ENCODE results near the gene RALGAPA1.

Gene RALGAPA1

GRCh38 chr14:35543006-35543405, 266.1 kb downstream of the RALGAPA1 start:
- ChIA-PET CTCF (interaction anchor here (1.2 kb wide), 1 partner anchor 9 kb away, joined by 3 read pairs; the partner anchor contains the start of gene INSM2), POLR2A (no interaction called here)
- no peak for DNase-seq (ENCODE audit: extremely low spot score)
- no peak for TF ChIP-seq PKNOX1 (IDR thresholded peaks at IDR 0.05)
- no peak for TF ChIP-seq HDGF (IDR thresholded peaks at IDR 0.05; ENCODE audit: borderline replicate concordance)
- TF ChIP-seq L3MBTL2 (conservative IDR thresholded peaks at IDR 0.05): no peak
- no peak for TF ChIP-seq SUZ12 (IDR thresholded peaks at IDR 0.05)
- no peak for TF ChIP-seq FOXA1 (IDR thresholded peaks at IDR 0.05)
- no peak for TF ChIP-seq FOXK2 (IDR thresholded peaks at IDR 0.05)
- no peak for TF ChIP-seq FOXM1 (IDR thresholded peaks at IDR 0.05; ENCODE audit: borderline replicate concordance)
- no peak for TF ChIP-seq ELF4 (IDR thresholded peaks at IDR 0.05)
- TF ChIP-seq CTBP1 (IDR thresholded peaks at IDR 0.05; ENCODE audit: borderline replicate concordance): no peak
- TF ChIP-seq LEF1 (IDR thresholded peaks at IDR 0.05; ENCODE audit: borderline replicate concordance): no peak
- no peak for TF ChIP-seq ARNT (IDR thresholded peaks at IDR 0.05)
- no peak for TF ChIP-seq NFRKB (IDR thresholded peaks at IDR 0.05)
- TF ChIP-seq BHLHE40 (IDR thresholded peaks at IDR 0.05; ENCODE audit: borderline replicate concordance): no peak
- TF ChIP-seq SP1 (IDR thresholded peaks at IDR 0.05): no peak
- no peak for TF ChIP-seq TARDBP (IDR thresholded peaks at IDR 0.05)
- no peak for TF ChIP-seq ZNF384 (IDR thresholded peaks at IDR 0.05)

- no peak for DNase-seq (ENCODE audit: extremely low spot score)
- CTCF ChIA-PET: no interaction called here
- TF ChIP-seq BHLHE40 (IDR thresholded peaks at IDR 0.05; ENCODE audit: borderline replicate concordance) (no peak), CTBP1 (IDR thresholded peaks at IDR 0.05; ENCODE audit: borderline replicate concordance) (no peak), NFRKB (IDR thresholded peaks at IDR 0.05) (no peak), HDGF (IDR thresholded peaks at IDR 0.05; ENCODE audit: borderline replicate concordance) (no peak), ELF4 (IDR thresholded peaks at IDR 0.05) (no peak), ZNF384 (IDR thresholded peaks at IDR 0.05) (no peak), ARNT (IDR thresholded peaks at IDR 0.05) (no peak), FOXA1 (IDR thresholded peaks at IDR 0.05) (no peak), SP1 (IDR thresholded peaks at IDR 0.05) (no peak), PKNOX1 (IDR thresholded peaks at IDR 0.05) (no peak), FOXM1 (IDR thresholded peaks at IDR 0.05; ENCODE audit: borderline replicate concordance) (no peak), SUZ12 (IDR thresholded peaks at IDR 0.05) (no peak), FOXK2 (IDR thresholded peaks at IDR 0.05) (no peak), LEF1 (IDR thresholded peaks at IDR 0.05; ENCODE audit: borderline replicate concordance) (no peak), L3MBTL2 (conservative IDR thresholded peaks at IDR 0.05) (no peak), TARDBP (IDR thresholded peaks at IDR 0.05) (no peak)
- POLR2A ChIA-PET: no interaction called here
Observed at GRCh38 chr14:35539969-35540368, 269.1 kb downstream of the RALGAPA1 start.

GRCh38 chr14:35535483-35536112, 273.5 kb downstream of the RALGAPA1 start:
- ChIA-PET POLR2A (interaction anchor here (1.0 kb wide), 1 partner anchor 291 kb away, joined by 3 read pairs; the partner anchor contains the start of gene BRMS1L), CTCF (interaction anchor here (1.3 kb wide), 1 partner anchor 14 kb away, joined by 3 read pairs; no protein-coding TSS in a partner anchor)
- no peak for DNase-seq (ENCODE audit: extremely low spot score)
- no peak for TF ChIP-seq L3MBTL2 (conservative IDR thresholded peaks at IDR 0.05)
- no peak for TF ChIP-seq LEF1 (IDR thresholded peaks at IDR 0.05; ENCODE audit: borderline replicate concordance)
- TF ChIP-seq FOXK2 (IDR thresholded peaks at IDR 0.05): no peak
- TF ChIP-seq TARDBP (IDR thresholded peaks at IDR 0.05): no peak
- no peak for TF ChIP-seq FOXA1 (IDR thresholded peaks at IDR 0.05)
- TF ChIP-seq NFRKB (IDR thresholded peaks at IDR 0.05): no peak
- TF ChIP-seq HDGF (IDR thresholded peaks at IDR 0.05; ENCODE audit: borderline replicate concordance): no peak
- TF ChIP-seq CTBP1 (IDR thresholded peaks at IDR 0.05; ENCODE audit: borderline replicate concordance): no peak
- no peak for TF ChIP-seq BHLHE40 (IDR thresholded peaks at IDR 0.05; ENCODE audit: borderline replicate concordance)
- no peak for TF ChIP-seq ELF4 (IDR thresholded peaks at IDR 0.05)
- no peak for TF ChIP-seq SP1 (IDR thresholded peaks at IDR 0.05)

- CTCF ChIA-PET: interaction anchor here (1.3 kb wide), 1 partner anchor 14 kb away, joined by 3 read pairs; no protein-coding TSS in a partner anchor
- TF ChIP-seq PKNOX1 (IDR thresholded peaks at IDR 0.05): no peak
- TF ChIP-seq HDGF (IDR thresholded peaks at IDR 0.05; ENCODE audit: borderline replicate concordance): no peak
- no peak for TF ChIP-seq FOXK2 (IDR thresholded peaks at IDR 0.05)
- no peak for TF ChIP-seq TARDBP (IDR thresholded peaks at IDR 0.05)
- TF ChIP-seq ZNF384 (IDR thresholded peaks at IDR 0.05): no peak
- no peak for TF ChIP-seq SUZ12 (IDR thresholded peaks at IDR 0.05)
- no peak for TF ChIP-seq FOXA1 (IDR thresholded peaks at IDR 0.05)
- no peak for TF ChIP-seq CTBP1 (IDR thresholded peaks at IDR 0.05; ENCODE audit: borderline replicate concordance)
- TF ChIP-seq LEF1 (IDR thresholded peaks at IDR 0.05; ENCODE audit: borderline replicate concordance): no peak
- TF ChIP-seq NFRKB (IDR thresholded peaks at IDR 0.05): no peak
- no peak for TF ChIP-seq FOXM1 (IDR thresholded peaks at IDR 0.05; ENCODE audit: borderline replicate concordance)
- no peak for TF ChIP-seq L3MBTL2 (conservative IDR thresholded peaks at IDR 0.05)
- peak; percentile 80 for DNase-seq (ENCODE audit: extremely low spot score)
- POLR2A ChIA-PET: no interaction called here
Observed at GRCh38 chr14:35534873-35535482, 274.1 kb downstream of the RALGAPA1 start.

- ChIA-PET POLR2A (interaction anchor here (1.2 kb wide), 1 partner anchor 292 kb away, joined by 3 read pairs; the partner anchor contains the start of gene BRMS1L), CTCF (interaction anchor here (0.6 to 1.3 kb wide), 3 partner anchors 11 to 118 kb away, joined by 3 read pairs; no protein-coding TSS in a partner anchor)
- TF ChIP-seq TARDBP (IDR thresholded peaks at IDR 0.05) (no peak), LEF1 (IDR thresholded peaks at IDR 0.05; ENCODE audit: borderline replicate concordance) (no peak), SP1 (IDR thresholded peaks at IDR 0.05) (no peak), CTBP1 (IDR thresholded peaks at IDR 0.05; ENCODE audit: borderline replicate concordance) (no peak), PKNOX1 (IDR thresholded peaks at IDR 0.05) (no peak), NFRKB (IDR thresholded peaks at IDR 0.05) (no peak), FOXK2 (IDR thresholded peaks at IDR 0.05) (no peak), ZNF384 (IDR thresholded peaks at IDR 0.05) (no peak), L3MBTL2 (conservative IDR thresholded peaks at IDR 0.05) (no peak; the same call in 1 of the 2 replicates), ARNT (IDR thresholded peaks at IDR 0.05) (no peak), FOXM1 (IDR thresholded peaks at IDR 0.05; ENCODE audit: borderline replicate concordance) (no peak), SUZ12 (IDR thresholded peaks at IDR 0.05) (no peak), FOXA1 (IDR thresholded peaks at IDR 0.05) (no peak), ELF4 (IDR thresholded peaks at IDR 0.05) (no peak), BHLHE40 (IDR thresholded peaks at IDR 0.05; ENCODE audit: borderline replicate concordance) (no peak), HDGF (IDR thresholded peaks at IDR 0.05; ENCODE audit: borderline replicate concordance) (no peak)
- DNase-seq (ENCODE audit: extremely low spot score): peak; percentile 22
Observed at GRCh38 chr14:35534208-35534872, 274.8 kb downstream of the RALGAPA1 start.

Data from HEK293T (cell line).